Hematopoietic multipotent progenitor cell treated with erythropoietin and hydrocortisone succinate and interleukin-3 and kit ligand, for 4 days (in vitro differentiated cells): Measurements from ENCODE around the gene RCOR1.
"Not testable (repeated sequence)": the region's sequence is repeated elsewhere in the genome, so short reads cannot be mapped to it uniquely, and the experiment has no call there.

Experiments used
- DNase-seq: peaks from one replicate; pipeline ENCODE4 v3.0.0-alpha.2; 2015

Gene RCOR1

DNA sequence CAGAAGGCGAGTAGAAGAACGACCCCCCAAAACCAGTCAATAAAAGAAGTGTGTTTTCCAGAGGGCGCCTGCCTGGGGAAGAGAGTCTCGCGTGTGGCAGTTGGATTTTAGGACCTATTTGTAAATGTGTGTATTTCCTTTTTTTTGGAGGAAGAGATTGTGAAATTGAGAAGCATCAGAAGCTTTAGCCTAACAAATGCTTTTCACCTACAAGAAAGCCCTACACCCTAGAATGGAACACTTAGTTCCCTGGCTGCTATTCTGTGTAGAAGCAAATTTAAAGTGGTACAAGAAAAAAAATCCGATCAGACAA, 1.3 kb downstream of the RCOR1 start:
- DNase-seq = peak; percentile 73

DNA sequence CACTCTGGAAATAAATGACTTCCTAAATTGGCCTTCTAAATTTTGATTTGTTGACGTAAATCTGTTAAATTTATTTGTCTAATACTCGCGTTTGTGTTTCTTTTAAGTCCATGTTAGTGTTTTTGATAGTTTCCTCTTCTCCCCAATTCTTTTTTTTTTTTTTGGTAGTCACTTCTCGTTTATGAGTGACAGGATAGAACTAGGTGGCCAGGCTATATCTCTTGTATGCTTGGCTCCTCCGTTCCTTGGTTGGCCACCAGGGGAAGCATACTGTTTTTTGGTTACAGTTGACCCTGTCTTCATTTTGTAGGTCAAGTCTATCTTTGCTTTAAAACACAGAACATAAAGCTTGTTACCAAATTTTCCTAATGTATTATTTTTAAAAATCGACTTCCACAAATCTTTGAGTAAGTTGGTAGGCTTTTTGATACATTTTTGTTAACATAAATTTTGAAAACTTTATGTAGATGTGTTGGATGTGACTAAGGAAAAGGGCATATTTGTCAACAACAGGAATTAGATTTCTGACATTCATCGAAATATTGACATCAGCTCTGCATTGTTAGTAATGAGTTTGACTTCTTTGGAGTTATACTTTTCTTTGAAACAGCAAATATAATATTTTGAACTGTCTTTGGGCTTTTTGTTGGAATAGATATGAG, 2.2 kb downstream of the RCOR1 start:
- peak; percentile 95 for DNase-seq

DNA sequence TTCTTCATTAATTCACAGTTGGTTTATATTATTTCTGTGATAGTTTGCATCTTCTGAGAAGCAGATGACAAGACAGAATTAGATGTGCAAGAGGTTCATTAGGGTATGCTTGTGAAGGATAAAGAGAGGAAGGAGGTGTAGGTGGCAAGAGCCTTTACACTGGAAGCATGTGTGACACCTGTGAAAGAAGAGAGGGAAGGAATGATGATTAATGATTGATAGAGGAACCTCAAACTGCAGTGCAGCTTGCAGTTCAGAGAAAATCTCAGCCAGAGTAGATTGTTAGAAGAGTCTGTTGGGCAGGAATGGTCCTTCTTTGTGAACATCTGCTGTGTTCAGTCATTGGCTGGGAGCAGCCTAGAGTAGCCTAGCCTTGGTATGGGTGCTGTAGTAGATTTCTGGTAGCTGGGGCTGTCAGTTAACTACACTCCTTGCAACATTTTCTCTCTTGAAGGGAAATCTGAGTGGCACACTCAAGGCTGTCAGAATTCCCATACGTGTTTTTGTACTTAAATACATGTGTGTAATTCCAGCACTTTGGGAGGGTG, 9.0 kb downstream of the RCOR1 start:
- DNase-seq = no peak

DNA sequence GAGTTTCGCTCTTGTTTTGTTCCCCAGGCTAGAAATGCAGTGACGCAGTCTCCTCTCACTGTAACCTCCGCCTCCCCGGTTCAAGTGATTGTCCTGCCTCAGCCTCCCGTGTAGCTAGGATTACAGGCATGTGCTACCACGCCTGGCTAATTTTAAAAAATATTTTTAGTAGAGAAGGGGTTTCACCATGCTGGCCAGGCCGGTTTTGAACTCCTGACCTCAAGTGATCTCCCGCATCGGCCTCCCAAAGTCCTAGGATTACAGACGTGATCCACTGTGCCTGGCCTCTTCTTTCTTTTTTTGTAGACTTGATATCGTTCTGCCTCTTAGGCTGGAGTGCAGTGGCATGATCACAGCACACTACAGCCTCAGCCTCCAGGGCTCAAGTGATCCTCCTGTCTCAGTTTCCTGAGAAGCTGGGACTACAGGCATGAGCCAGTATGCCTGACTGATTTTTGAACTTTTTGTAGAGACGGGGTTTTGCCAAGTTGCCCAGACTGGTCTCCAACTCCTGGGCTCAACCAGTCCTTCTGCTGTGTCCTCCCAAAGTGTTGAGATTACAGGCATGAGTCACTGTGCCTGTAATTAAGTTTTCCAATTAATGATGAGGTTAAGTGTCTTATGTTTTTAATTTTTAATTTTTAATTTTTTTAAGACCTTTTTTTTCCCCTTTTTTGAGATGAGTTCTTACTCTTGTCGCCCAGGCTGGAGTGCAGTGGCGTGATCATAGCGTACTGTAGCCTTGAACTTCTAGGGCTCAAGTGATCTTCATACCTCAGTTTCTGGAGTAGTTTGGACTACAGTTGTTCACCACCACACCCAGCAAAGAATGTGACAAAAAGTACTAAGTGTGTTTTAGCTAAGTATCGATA, 10.2 kb downstream of the RCOR1 start:
- DNase-seq = no peak

DNA sequence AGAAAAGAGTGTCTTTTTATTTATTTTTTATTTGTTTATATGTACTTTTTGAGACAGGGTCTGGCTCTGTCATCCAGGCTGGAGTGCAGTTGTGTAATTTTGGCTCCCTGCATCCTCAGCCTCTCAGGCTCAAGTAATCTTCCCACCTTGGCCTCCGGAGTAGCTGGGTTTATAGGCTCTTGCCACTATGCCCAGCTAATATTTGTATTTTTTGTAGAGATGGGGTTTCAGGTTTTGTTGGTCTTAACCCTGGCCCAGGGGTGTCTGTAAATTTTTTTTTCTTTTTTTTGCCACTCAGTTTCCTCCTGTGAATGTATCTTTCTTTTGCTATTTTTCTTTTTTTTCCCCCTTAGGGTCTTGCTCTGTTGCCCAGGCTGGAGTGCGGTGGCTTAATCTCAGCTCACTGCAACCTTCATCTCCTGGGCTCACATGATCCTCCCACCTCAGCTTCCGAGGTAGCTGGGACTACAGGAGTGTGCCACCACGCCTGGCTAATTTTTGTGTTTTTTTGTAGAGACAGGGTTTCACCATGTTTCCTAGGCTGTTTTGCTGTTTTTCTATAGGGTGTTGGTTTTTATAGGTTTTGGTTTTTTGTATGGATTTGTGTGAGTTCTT, 11.0 kb downstream of the RCOR1 start:
- DNase-seq = no peak

DNA sequence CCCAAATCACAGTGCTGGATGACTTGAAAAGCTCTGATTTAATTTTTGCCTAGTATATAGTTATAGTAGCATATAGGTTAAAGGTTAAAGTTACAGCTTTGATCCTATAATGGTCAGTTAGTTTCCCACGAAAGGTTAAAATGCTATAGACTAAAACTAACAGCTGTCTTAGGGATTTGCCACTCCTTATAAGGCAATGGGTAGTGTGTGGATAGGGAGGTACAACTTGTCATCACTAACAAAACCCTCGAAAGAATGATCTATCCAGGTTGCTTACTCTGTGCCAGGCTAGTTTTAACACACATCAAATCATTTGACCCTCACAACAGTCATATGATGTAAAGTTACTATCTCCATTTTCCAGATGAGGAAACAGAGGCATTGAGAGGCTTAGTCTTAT, 11.7 kb downstream of the RCOR1 start:
- no peak for DNase-seq

DNA sequence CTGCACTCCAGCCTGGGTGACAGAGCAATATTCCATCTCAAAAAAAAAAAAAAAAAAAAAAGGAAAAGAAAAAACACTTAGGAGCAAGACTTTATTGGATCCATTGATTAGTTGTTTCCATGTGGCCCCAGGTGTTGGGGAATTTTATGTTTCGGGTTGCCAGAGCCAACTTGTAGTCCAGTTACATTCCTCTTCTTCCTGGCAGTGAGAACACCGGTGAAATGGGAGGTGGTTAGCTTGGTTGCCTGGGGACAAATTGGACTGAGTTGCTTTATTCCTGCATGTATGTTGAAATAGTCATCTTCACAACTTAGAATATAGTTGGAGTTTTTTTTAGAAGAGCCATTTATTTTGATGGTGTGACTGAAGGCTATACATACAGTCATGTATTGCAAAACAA, 12.6 kb downstream of the RCOR1 start:
- no peak for DNase-seq

DNA sequence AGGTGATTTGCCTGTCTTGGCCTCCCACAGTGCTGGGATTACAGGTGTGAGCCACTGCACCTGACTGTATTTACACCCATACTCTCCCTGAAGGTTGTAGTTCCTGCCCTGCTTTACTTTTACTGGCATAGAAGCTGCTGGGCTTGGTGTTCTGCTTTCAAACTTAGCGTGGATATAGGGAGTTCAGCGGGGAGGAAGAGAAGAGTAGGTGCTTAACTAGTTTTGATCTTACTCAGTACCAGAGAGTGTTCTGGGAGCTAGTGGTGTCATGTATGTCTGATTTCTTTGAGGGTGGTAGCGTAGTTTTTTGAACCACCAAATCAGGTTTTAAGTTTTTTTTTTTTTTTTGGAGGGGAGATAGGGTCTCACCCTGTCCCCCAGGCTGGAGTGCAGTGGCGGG, 13.8 kb downstream of the RCOR1 start:
- DNase-seq = no peak

DNA sequence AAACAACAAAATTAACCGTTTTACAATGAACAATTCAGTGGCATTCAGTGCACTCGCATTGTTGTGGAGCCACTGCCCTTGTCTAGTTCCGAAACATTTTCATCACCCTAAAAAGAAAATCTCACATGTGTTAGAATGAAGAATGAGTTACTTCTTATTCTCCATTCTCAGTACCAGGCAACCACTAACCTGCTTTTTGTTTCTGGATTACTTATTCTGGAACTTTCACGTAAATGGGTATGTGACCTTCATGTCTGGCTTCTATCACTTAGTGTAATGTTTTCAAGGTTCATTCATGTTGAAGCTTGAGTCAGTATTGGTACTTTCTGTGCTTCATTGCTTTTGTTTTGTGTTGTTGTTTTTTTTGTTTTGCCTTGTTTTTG, 15.6 kb downstream of the RCOR1 start:
- no peak for DNase-seq

DNA sequence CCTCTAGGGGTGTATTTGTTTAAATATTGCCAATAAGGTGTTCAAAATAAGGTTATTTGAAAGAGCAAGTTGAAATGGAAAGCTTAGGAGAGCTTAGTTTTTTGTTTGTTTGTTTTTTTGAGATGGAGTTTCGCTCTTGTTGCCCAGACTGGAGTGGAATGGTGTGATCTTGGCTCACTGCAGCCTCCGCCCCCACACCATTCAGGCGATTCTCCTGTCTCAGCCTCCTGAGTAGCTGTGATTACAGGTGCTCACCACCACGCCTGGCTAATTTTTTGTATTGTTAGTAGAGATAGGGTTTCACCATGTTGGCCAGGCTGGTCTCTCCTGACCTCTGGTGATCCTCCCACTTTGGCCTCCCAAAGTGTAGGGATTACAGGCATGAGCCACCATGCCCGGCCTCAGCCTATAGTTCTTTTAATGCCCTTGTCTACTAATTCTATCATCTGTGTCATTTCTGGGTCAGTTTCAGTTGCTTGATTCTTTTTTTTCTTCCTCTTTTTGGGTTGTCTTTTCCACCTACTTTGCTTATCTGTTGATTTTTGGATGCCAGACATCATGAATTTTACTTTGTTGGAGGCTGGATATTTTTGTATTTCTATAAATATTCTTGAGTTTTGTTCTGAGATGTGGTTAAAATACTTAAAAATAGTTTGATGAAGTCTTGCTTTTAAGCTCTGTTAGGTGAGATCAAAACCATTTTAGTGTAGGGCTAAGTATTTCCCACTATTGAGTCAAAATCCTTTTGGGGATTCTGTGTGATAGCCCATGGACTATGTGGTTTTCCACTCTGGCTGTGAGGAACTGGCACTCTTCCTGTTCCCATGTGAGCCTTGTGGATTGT, 18.7 kb downstream of the RCOR1 start:
- peak; percentile 52 for DNase-seq

DNA sequence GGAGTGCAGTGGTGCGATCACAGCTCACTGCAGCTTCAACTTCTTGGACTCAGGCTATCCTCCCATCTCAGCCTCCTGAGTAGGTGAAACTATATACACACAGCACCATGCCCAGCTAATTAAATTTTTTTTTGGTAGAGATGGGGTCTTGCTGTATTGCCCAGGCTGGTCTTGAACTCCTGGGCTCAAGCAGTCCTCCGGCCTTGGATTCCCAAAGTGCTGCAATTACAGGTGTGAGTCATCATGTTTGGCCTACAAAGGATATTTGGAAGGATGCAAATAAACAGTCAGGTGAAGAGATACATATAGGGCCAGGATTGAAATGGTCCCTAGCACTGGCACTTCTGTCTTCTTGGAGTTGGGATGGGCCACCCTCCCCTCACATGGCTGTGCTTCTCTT, 23.9 kb downstream of the RCOR1 start:
- DNase-seq = no peak

DNA sequence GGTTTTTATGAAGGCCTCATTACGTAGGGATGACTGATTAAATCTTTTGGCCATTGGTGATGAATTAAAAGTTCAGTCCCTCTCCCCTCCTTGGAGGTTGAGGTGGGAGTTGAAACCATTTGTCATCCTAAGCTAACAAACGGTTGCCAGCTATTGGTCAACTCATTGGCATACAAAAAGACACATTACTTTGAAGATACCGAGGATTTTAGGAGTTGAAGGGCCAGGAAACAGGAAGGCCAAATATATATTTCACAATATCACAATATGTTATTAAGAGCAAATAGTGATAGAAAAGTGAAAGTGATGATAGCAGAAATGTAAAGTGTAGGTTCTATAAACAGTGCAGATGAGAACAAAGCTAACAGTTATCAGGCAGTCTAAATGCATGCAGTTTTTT, 24.4 kb downstream of the RCOR1 start:
- DNase-seq = no peak

DNA sequence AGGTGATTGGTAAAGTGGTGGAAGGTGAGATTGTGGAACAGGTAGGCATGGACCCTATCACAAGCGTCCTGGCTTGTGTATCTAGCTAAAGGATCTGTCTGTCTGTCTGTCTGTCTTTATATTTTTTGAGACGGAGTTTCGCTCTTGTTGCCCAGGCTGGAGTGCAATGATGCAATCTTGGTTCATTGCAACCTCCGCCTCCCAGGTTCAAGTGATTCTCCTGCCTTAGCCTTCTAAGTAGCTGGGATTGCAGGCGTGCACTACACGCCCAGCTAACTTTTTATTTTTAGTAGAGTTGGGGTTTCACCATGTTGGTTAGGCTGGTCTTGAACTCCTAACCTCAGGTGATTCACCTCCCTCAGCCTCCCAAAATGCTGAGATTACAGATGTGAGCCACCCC, 26.6 kb downstream of the RCOR1 start:
- not testable (repeated sequence) for DNase-seq

DNA sequence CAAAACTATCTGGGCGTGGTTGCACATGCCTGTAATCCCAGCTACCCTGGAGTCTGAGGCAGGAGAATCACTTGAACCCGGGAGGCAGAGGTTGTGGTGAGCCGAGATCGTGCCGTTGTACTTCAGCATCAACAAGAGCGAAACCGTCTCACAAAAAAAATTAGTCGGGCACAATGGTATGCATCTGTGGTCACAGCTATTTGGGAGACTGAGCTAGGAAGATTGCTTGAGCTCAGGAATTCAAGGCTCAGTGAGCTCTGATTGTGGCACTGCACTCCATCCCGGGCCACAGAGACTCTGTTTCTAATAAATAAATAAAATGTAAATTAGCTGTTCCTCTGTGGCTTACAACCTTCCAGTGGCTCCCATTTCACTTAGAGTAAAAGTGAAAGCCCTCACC, 28.0 kb downstream of the RCOR1 start:
- no peak for DNase-seq

DNA sequence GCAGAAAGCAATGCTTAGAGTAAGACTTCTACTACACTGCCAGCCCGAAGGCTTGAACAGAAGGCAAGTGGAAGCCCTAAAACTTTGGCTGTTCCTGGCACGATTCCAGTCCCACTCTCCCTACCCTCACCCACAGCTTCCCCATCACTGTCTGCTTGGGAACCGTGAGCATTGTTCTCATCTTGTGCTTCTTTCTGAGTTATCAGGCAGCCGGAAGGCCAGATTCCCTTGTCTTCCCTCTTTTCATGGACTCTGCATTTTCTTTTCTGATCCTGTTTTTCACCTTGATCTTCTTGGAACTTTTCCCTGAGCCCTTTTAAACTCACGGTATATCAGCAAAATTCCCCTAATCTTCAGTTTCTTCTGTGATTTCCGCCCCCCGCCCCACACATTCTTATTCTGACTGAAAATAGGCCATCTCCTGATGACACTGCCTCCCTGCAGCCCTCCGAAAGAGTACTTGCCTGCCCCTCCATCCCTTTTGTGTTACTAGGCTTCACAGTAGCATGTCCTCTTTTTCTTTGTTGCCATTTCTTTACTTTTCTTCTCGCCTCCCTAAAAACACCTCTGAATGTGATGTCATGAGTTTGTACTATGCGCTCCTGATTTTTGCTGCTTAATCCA, 29.9 kb downstream of the RCOR1 start:
- DNase-seq = peak; percentile 66

DNA sequence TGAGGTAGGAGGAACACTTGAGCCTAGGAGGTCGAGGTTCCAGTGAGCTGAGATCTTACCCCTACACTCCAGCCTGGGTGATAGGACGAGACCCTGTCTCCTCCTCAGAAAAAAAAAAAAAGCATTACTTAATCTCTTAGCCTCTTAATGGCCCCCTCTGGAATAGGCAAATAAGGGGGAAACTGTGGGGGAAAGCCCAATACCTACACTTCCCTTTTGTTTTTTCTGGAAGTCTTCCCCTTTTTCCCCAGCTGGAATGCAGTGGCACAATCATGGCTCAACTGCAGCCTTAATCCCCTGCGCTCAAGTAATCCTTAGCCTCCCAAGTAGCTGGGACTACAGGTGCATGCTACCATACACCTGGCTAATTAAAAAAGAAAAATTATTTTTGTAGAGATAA, 32.2 kb downstream of the RCOR1 start:
- no peak for DNase-seq

DNA sequence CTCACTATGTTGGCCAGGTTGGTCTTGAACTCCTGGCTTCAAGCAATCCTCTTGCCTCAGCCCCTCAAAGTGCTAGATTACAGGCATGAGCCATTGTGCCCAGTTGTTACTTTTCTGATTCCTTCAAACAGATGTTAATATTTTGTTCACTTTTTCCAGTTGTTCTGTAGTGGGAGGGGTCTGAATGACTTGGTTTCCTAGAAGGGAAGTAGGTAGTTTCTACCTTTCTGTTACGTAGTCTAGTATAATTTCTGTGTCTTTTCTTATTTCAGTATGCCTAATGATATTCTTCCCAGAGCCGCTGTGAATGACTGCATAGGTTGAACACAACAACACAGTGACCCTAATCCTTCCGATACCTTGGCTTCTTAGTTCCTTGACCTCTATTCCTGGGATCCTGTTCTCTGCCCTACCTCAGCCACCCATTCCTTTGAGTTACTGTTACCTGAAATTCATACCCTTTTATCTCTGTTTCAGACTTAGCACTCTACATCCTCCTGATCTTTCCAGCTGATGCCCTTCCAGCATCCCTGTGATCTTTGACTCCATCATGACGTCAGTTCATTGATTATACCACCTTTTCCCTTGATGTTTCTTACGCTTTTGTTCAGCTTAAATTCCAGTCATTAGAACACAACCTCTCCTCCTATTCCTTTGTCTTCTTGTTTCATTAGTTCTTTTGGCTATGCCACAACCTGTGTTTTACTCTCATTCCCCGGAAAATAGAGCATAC, 33.3 kb downstream of the RCOR1 start:
- no peak for DNase-seq

DNA sequence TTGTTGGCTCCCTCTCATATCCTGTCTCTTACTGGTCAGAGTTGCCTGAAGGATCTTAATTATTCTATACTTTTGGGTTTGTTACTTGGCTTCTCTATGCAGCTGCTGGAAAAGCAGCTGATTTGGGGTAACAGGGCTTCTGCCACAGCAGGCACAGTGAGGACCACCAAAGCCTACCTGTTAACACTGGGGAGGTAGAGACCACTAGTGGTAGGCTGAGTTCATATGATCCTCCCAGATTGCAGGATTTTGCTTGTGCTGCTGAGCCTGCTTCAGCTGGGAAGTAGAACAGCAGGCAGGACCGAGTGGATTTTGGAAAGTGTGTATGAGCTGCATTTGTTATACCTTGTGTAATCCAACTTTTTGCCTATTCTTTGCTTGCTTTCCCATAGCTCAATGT, 34.1 kb downstream of the RCOR1 start:
- DNase-seq = no peak

DNA sequence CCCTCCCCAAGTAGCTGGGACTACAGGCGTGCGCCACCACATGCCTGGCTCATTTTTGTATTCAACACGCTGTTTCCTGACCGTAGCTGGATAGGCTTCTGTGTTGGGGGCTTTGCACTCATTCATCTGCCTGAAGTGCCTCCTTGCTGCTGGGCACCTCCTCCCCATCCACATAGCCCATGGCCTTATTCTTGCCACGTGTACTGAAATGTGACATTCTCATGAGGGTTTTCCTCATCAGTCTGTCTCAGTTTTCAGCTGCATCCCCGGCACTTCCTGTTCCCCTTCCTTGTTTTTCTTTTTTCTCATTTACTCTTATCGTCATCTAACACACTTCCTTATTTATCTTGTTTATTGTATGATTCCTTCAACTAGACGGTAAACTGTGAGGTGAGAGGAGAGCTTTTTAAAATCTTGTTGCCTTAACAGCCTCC, 36.6 kb downstream of the RCOR1 start:
- peak; percentile 69 for DNase-seq

DNA sequence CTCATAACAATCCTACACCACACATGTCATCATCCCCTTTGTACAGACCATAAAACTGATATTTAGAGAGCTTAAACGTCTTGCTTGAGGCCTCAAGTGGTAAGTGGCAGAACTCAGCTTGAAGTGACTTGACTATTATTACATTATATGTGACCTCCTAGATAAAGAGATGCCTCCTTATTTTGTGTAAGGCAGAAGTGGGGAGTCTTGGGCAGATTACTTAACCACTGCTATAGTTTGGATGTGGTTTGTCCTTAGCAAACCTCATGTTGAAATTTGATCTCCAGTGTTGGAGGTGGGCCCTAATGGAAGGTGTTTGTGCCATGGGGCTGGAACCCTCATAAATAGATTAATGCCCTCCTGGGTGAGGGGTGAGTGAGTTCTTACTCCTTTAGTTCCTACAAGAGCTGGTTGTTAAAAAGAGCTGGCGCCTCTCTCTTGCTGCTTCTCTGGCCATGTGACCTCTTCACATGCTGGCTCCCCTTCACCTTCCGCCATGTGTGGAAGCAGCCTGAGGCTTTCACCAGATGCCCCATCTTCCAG, 37.4 kb downstream of the RCOR1 start:
- peak; percentile 84 for DNase-seq

DNA sequence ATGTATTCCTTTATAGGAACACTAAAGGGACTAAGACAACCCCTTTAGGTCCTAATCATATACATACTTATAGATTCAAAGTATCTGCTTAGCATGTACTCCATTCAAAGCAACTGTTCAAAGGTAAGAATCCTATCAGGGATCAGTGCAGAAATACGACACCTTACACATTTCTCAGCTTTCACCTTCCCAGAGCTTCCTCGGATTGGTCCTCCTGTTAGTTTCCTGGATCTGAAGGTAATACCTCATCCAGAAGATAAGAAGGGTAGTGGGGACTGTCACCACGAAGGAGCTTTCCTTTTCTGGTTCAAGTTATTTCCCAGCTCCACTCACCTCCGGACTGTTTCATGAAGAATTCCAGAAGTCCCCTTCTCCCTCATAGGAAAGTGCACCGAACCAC, 38.0 kb downstream of the RCOR1 start:
- no peak for DNase-seq

DNA sequence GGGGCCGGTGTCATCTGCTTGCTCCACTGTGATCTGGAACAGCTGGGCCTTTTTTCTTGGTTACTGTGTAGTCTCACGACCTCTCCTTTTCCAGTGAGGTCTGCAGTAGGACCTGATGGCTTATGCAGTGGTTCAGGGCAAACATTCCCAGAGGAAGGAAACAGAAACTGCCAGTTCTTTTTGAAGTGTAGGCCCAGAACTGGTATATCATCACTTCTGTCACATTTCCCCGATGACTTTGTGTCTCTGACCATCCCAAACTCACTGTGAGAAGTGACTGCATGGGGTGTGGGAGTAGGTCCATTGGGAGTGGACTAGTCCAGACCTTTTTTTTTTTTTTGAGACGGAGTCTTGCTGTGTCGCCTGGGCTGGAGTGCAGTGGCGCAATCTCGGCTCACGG, 38.4 kb downstream of the RCOR1 start:
- no peak for DNase-seq
